HK-2 (cell line): ENCODE data around the gene RB1.

Source experiments
- DNase-seq: peaks from one replicate; pipeline ENCODE4 v3.0.0-alpha.2; 2018; ENCODE audit not compliant: unreplicated experiment

RB1 gene

GRCh38 chr13:48493851-48494250, 190.3 kb downstream of the RB1 start:
- DNase-seq, result no peak

GRCh38 chr13:48494874-48495273, 191.3 kb downstream of the RB1 start:
- no peak for DNase-seq

- DNase-seq, result no peak
Observed at GRCh38 chr13:48496271-48497161, 193.0 kb downstream of the RB1 start.

GRCh38 chr13:48497669-48498068, 194.1 kb downstream of the RB1 start:
- no peak for DNase-seq

GRCh38 chr13:48500652-48501197, 197.2 kb downstream of the RB1 start:
- no peak for DNase-seq

- DNase-seq, result no peak
Observed at GRCh38 chr13:48501705-48502104, 198.2 kb downstream of the RB1 start.

GRCh38 chr13:48502601-48503319, 199.2 kb downstream of the RB1 start:
- no peak for DNase-seq

- no peak for DNase-seq
Observed at GRCh38 chr13:48504606-48505005, 201.1 kb downstream of the RB1 start.

- no peak for DNase-seq
Observed at GRCh38 chr13:48505012-48505411, 201.5 kb downstream of the RB1 start.

- no peak for DNase-seq
Observed at GRCh38 chr13:48505597-48506091, 202.1 kb downstream of the RB1 start.

GRCh38 chr13:48506092-48506701, 202.6 kb downstream of the RB1 start:
- DNase-seq, result no peak

GRCh38 chr13:48507021-48507420, 203.5 kb downstream of the RB1 start:
- DNase-seq, result no peak

- DNase-seq, result no peak
Observed at GRCh38 chr13:48508011-48508410, 204.5 kb downstream of the RB1 start.

- DNase-seq, result no peak
Observed at GRCh38 chr13:48510698-48511097, 207.1 kb downstream of the RB1 start.

GRCh38 chr13:48511621-48512230, 208.2 kb downstream of the RB1 start:
- no peak for DNase-seq

GRCh38 chr13:48514793-48515192, 211.2 kb downstream of the RB1 start:
- no peak for DNase-seq

- no peak for DNase-seq
Observed at GRCh38 chr13:48515732-48516131, 212.2 kb downstream of the RB1 start.

GRCh38 chr13:48518083-48518482, 214.5 kb downstream of the RB1 start:
- no peak for DNase-seq

GRCh38 chr13:48526286-48526685, 222.7 kb downstream of the RB1 start:
- no peak for DNase-seq

GRCh38 chr13:48527955-48528354, 224.4 kb downstream of the RB1 start:
- no peak for DNase-seq

- DNase-seq, result no peak
Observed at GRCh38 chr13:48528720-48529119, 225.2 kb downstream of the RB1 start.

GRCh38 chr13:48530833-48531232, 227.3 kb downstream of the RB1 start:
- DNase-seq, result no peak
